ENCODE data around the gene TAPBPL. TPM values are rescaled to one million over a fixed set of nuclear protein-coding genes. Genes with fewer than 3 reads are reported as not detected.
A peak's percentile ranks its signal among the peaks of the same experiment; 100 is the strongest.

Gene TAPBPL
- total and polyA plus RNA-seq, 12 donors, result 7.9 to 57.5 (median 17.0) TPM

- Histone ChIP-seq H3K4me3 (peak overlapping the region in 1 of 10 donors; percentile 22), H3K27ac (peak overlapping the region in 9 of 10 donors; percentile 39 to 89 (median 56)), H3K9me3 (no peaks in the 10 kb centered on the region), H3K4me1 (peaks cover 0 to 71% (median 12%) of the 10 kb centered on the region in 9 donors), H3K27me3 (no peaks in the 10 kb centered on the region), H3K36me3 (peaks cover 0 to 98% (median 66%) of the 10 kb centered on the region in 9 donors)
- peak; percentile 25 to 61 (median 35) for ATAC-seq
- intact Hi-C loops (cut with DNase I), result loop anchor here in 8 of 10 donors (5.0 to 10.0 kb wide), 5 partner anchors 34 to 137 kb away; no protein-coding TSS in a partner anchor
- no peak for DNase-seq
- TF ChIP-seq CTCF (IDR thresholded peaks at IDR 0.05), result no peak
- 66 to 75% methylated on average over 15 of the region's 15 CpGs for WGBS, 2 donors
Observed at GRCh38 chr12:6461401-6462233, 9.8 kb downstream of the TAPBPL start.

GRCh38 chr12:6462234-6462995 is 10.6 kb downstream of the TAPBPL start:
- 87 to 91% methylated on average over 14 of the region's 14 CpGs for WGBS, 2 donors
- Histone ChIP-seq H3K4me1 (peaks cover 0 to 71% (median 12%) of the 10 kb centered on the region in 9 donors), H3K4me3 (no peak overlapping the region), H3K36me3 (peaks cover 0 to 93% (median 59%) of the 10 kb centered on the region in 9 donors), H3K27ac (peak overlapping the region in 8 of 10 donors; percentile 30 to 89 (median 52)), H3K9me3 (no peaks in the 10 kb centered on the region), H3K27me3 (no peaks in the 10 kb centered on the region)
- no peak for TF ChIP-seq CTCF (IDR thresholded peaks at IDR 0.05)
- intact Hi-C loops (cut with DNase I), result loop anchor here in 8 of 10 donors (5.0 to 10.0 kb wide), 5 partner anchors 35 to 138 kb away; no protein-coding TSS in a partner anchor
- no peak for DNase-seq
- no peak for ATAC-seq

GRCh38 chr12:6463216-6463615 is 11.4 kb downstream of the TAPBPL start:
- ATAC-seq (no peak), DNase-seq (no peak)
- H3K9me3 ChIP-seq, result no peaks in the 10 kb centered on the region
- H3K4me3 ChIP-seq, result no peak overlapping the region
- H3K27ac ChIP-seq, result peak overlapping the region in 4 of 10 donors; percentile 7 to 89 (median 42)
- peaks cover 0 to 85% (median 51%) of the 10 kb centered on the region in 9 donors for H3K36me3 ChIP-seq
- intact Hi-C loops (cut with DNase I), result loop anchor here in 8 of 10 donors (5.0 to 10.0 kb wide), 5 partner anchors 36 to 138 kb away; no protein-coding TSS in a partner anchor
- no peak for TF ChIP-seq CTCF (IDR thresholded peaks at IDR 0.05)
- no peaks in the 10 kb centered on the region for H3K27me3 ChIP-seq
- 64 to 76% methylated on average over 7 of the region's 7 CpGs for WGBS, 2 donors
- peaks cover 0 to 78% (median 12%) of the 10 kb centered on the region in 9 donors for H3K4me1 ChIP-seq

GRCh38 chr12:6463858-6464257 is 12.0 kb downstream of the TAPBPL start:
- intact Hi-C loops (cut with DNase I), result loop anchor here in 9 of 10 donors (2.0 to 10.0 kb wide), 8 partner anchors 37 to 139 kb away; no protein-coding TSS in a partner anchor
- no peaks in the 10 kb centered on the region for H3K9me3 ChIP-seq
- no peak overlapping the region for H3K4me3 ChIP-seq
- WGBS, 2 donors, result 89 to 91% methylated on average over 6 of the region's 6 CpGs
- peaks cover 0 to 78% (median 45%) of the 10 kb centered on the region in 9 donors for H3K36me3 ChIP-seq
- no peaks in the 10 kb centered on the region for H3K27me3 ChIP-seq
- DNase-seq (no peak), ATAC-seq (no peak)
- no peak for TF ChIP-seq CTCF (IDR thresholded peaks at IDR 0.05)
- H3K27ac ChIP-seq, result peak overlapping the region in 3 of 10 donors; percentile 7 to 89 (median 16)
- peaks cover under 1 to 84% (median 17%) of the 10 kb centered on the region in 9 donors for H3K4me1 ChIP-seq

All from heart right ventricle (tissue), 16 donors.